ENCODE measurements around the gene TMEM135.
"Not testable (repeated sequence)": the region's sequence is repeated elsewhere in the genome, so short reads cannot be mapped to it uniquely, and the experiment has no call there.

TMEM135 gene

GRCh38 chr11:87037450-87038234 lies at the start of gene TMEM135:
Gene TMEM135 (plus strand): TSS chr11:87037934. CDS start chr11:87038046, 112 bp downstream.
- Histone ChIP-seq H3K4me1 (ENCODE audit: control insufficient read depth, insufficient read depth, low read length) (peaks cover 33% of the 10 kb centered on the region), H3K36me3 (ENCODE audit: control insufficient read depth, insufficient read depth, low read length) (no peaks in the 10 kb centered on the region; the same call in 1 of the 2 replicates), H3K9ac (ENCODE audit: low read depth, low read length) (peak within 1 kb of the TSS; percentile 68), H3K27ac (ENCODE audit: low read depth, low read length) (peak within 1 kb of the TSS; percentile 91), H3K27me3 (ENCODE audit: control insufficient read depth, insufficient read depth, low read length) (no peaks in the 10 kb centered on the region), H3K4me3 (ENCODE audit: low read depth, low read length) (peak within 1 kb of the TSS; percentile 88), H3K9me3 (ENCODE audit: control insufficient read depth, insufficient read depth, low read length) (no peaks in the 10 kb centered on the region)

GRCh38 chr11:86988351-86988881 lies 49.3 kb upstream of the TMEM135 start:
- H3K27ac ChIP-seq (ENCODE audit: low read depth, low read length), result no peak overlapping the region
- H3K4me1 ChIP-seq (ENCODE audit: control insufficient read depth, insufficient read depth, low read length), result peaks cover 16% of the 10 kb centered on the region
- no peak overlapping the region for H3K9ac ChIP-seq (ENCODE audit: low read depth, low read length)
- H3K4me3 ChIP-seq (ENCODE audit: low read depth, low read length), result no peak overlapping the region
- H3K36me3 ChIP-seq (ENCODE audit: control insufficient read depth, insufficient read depth, low read length), result no peaks in the 10 kb centered on the region
- H3K27me3 ChIP-seq (ENCODE audit: control insufficient read depth, insufficient read depth, low read length), result no peaks in the 10 kb centered on the region
- no peaks in the 10 kb centered on the region for H3K9me3 ChIP-seq (ENCODE audit: control insufficient read depth, insufficient read depth, low read length)

- Histone ChIP-seq H3K36me3 (ENCODE audit: control insufficient read depth, insufficient read depth, low read length) (no peaks in the 10 kb centered on the region), H3K9me3 (ENCODE audit: control insufficient read depth, insufficient read depth, low read length) (no peaks in the 10 kb centered on the region), H3K27me3 (ENCODE audit: control insufficient read depth, insufficient read depth, low read length) (no peaks in the 10 kb centered on the region), H3K4me1 (ENCODE audit: control insufficient read depth, insufficient read depth, low read length) (peaks cover 16% of the 10 kb centered on the region), H3K4me3 (ENCODE audit: low read depth, low read length) (no peak overlapping the region), H3K27ac (ENCODE audit: low read depth, low read length) (no peak overlapping the region), H3K9ac (ENCODE audit: low read depth, low read length) (no peak overlapping the region)
These were observed 47.7 kb upstream of the TMEM135 start for GRCh38 chr11:86990031-86990430.

GRCh38 chr11:86990515-86990914 lies 47.2 kb upstream of the TMEM135 start:
- no peaks in the 10 kb centered on the region for H3K9me3 ChIP-seq (ENCODE audit: control insufficient read depth, insufficient read depth, low read length)
- H3K4me3 ChIP-seq (ENCODE audit: low read depth, low read length), result no peak overlapping the region
- no peaks in the 10 kb centered on the region for H3K36me3 ChIP-seq (ENCODE audit: control insufficient read depth, insufficient read depth, low read length)
- H3K4me1 ChIP-seq (ENCODE audit: control insufficient read depth, insufficient read depth, low read length), result peaks cover 16% of the 10 kb centered on the region
- H3K27me3 ChIP-seq (ENCODE audit: control insufficient read depth, insufficient read depth, low read length), result no peaks in the 10 kb centered on the region
- no peak overlapping the region for H3K9ac ChIP-seq (ENCODE audit: low read depth, low read length)
- H3K27ac ChIP-seq (ENCODE audit: low read depth, low read length), result no peak overlapping the region

- H3K27me3 ChIP-seq (ENCODE audit: control insufficient read depth, insufficient read depth, low read length), result no peaks in the 10 kb centered on the region
- H3K36me3 ChIP-seq (ENCODE audit: control insufficient read depth, insufficient read depth, low read length), result no peaks in the 10 kb centered on the region
- H3K9me3 ChIP-seq (ENCODE audit: control insufficient read depth, insufficient read depth, low read length), result no peaks in the 10 kb centered on the region
- peaks cover 16% of the 10 kb centered on the region for H3K4me1 ChIP-seq (ENCODE audit: control insufficient read depth, insufficient read depth, low read length)
- no peak overlapping the region for H3K9ac ChIP-seq (ENCODE audit: low read depth, low read length)
- no peak overlapping the region for H3K27ac ChIP-seq (ENCODE audit: low read depth, low read length)
- H3K4me3 ChIP-seq (ENCODE audit: low read depth, low read length), result no peak overlapping the region
These were observed 46.4 kb upstream of the TMEM135 start for GRCh38 chr11:86991341-86991740.

GRCh38 chr11:86992340-86992739 lies 45.4 kb upstream of the TMEM135 start:
- not testable (repeated sequence) for H3K9ac ChIP-seq (ENCODE audit: low read depth, low read length); H3K27ac ChIP-seq (ENCODE audit: low read depth, low read length)

GRCh38 chr11:86993031-86993430 lies 44.7 kb upstream of the TMEM135 start:
- Histone ChIP-seq H3K27ac (ENCODE audit: low read depth, low read length) (no peak overlapping the region), H3K9me3 (ENCODE audit: control insufficient read depth, insufficient read depth, low read length) (no peaks in the 10 kb centered on the region), H3K36me3 (ENCODE audit: control insufficient read depth, insufficient read depth, low read length) (no peaks in the 10 kb centered on the region), H3K27me3 (ENCODE audit: control insufficient read depth, insufficient read depth, low read length) (no peaks in the 10 kb centered on the region), H3K4me1 (ENCODE audit: control insufficient read depth, insufficient read depth, low read length) (peaks cover 16% of the 10 kb centered on the region), H3K4me3 (ENCODE audit: low read depth, low read length) (no peak overlapping the region), H3K9ac (ENCODE audit: low read depth, low read length) (no peak overlapping the region)

More at GRCh38 chr11:86992340-86992739, 45.4 kb upstream of the TMEM135 start:
- H3K9me3 ChIP-seq (ENCODE audit: control insufficient read depth, insufficient read depth, low read length); H3K4me3 ChIP-seq (ENCODE audit: low read depth, low read length); H3K36me3 ChIP-seq (ENCODE audit: control insufficient read depth, insufficient read depth, low read length); H3K27me3 ChIP-seq (ENCODE audit: control insufficient read depth, insufficient read depth, low read length): not testable (repeated sequence)
- peaks cover 16% of the 10 kb centered on the region for H3K4me1 ChIP-seq (ENCODE audit: control insufficient read depth, insufficient read depth, low read length)

- H3K9me3 ChIP-seq (ENCODE audit: control insufficient read depth, insufficient read depth, low read length), result no peaks in the 10 kb centered on the region
- peak overlapping the region; percentile 69 for H3K27ac ChIP-seq (ENCODE audit: low read depth, low read length)
- no peak overlapping the region for H3K9ac ChIP-seq (ENCODE audit: low read depth, low read length)
- no peak overlapping the region for H3K4me3 ChIP-seq (ENCODE audit: low read depth, low read length)
- peaks cover 7% of the 10 kb centered on the region; the same call in 1 of the 2 replicates for H3K4me1 ChIP-seq (ENCODE audit: control insufficient read depth, insufficient read depth, low read length)
- H3K27me3 ChIP-seq (ENCODE audit: control insufficient read depth, insufficient read depth, low read length), result no peaks in the 10 kb centered on the region
- no peaks in the 10 kb centered on the region for H3K36me3 ChIP-seq (ENCODE audit: control insufficient read depth, insufficient read depth, low read length)
These were observed 40.7 kb upstream of the TMEM135 start for GRCh38 chr11:86996953-86997570.

- Histone ChIP-seq H3K4me3 (ENCODE audit: low read depth, low read length) (no peak overlapping the region), H3K36me3 (ENCODE audit: control insufficient read depth, insufficient read depth, low read length) (no peaks in the 10 kb centered on the region), H3K4me1 (ENCODE audit: control insufficient read depth, insufficient read depth, low read length) (peaks cover 7% of the 10 kb centered on the region; the same call in 1 of the 2 replicates), H3K27ac (ENCODE audit: low read depth, low read length) (peak overlapping the region; percentile 59), H3K9ac (ENCODE audit: low read depth, low read length) (no peak overlapping the region), H3K9me3 (ENCODE audit: control insufficient read depth, insufficient read depth, low read length) (no peaks in the 10 kb centered on the region), H3K27me3 (ENCODE audit: control insufficient read depth, insufficient read depth, low read length) (no peaks in the 10 kb centered on the region)
These were observed 38.3 kb upstream of the TMEM135 start for GRCh38 chr11:86999388-86999787.

- H3K4me3 ChIP-seq (ENCODE audit: low read depth, low read length), result no peak overlapping the region
- no peaks in the 10 kb centered on the region for H3K9me3 ChIP-seq (ENCODE audit: control insufficient read depth, insufficient read depth, low read length)
- no peak overlapping the region for H3K9ac ChIP-seq (ENCODE audit: low read depth, low read length)
- H3K4me1 ChIP-seq (ENCODE audit: control insufficient read depth, insufficient read depth, low read length), result peaks cover 7% of the 10 kb centered on the region; the same call in 1 of the 2 replicates
- H3K36me3 ChIP-seq (ENCODE audit: control insufficient read depth, insufficient read depth, low read length), result no peaks in the 10 kb centered on the region
- H3K27me3 ChIP-seq (ENCODE audit: control insufficient read depth, insufficient read depth, low read length), result no peaks in the 10 kb centered on the region
- H3K27ac ChIP-seq (ENCODE audit: low read depth, low read length), result peak overlapping the region; percentile 59
These were observed 37.6 kb upstream of the TMEM135 start for GRCh38 chr11:86999859-87000753.
